ENCODE measurements around the gene TENM4. TPM values are rescaled to one million over a fixed set of nuclear protein-coding genes. Genes with fewer than 3 reads are reported as not detected.

Gene TENM4
- total and polyA plus RNA-seq, 2 of the 13 experiments (the other 11 are each of a cell fraction or from before 2014, with no cell fraction given): not detected

DNA sequence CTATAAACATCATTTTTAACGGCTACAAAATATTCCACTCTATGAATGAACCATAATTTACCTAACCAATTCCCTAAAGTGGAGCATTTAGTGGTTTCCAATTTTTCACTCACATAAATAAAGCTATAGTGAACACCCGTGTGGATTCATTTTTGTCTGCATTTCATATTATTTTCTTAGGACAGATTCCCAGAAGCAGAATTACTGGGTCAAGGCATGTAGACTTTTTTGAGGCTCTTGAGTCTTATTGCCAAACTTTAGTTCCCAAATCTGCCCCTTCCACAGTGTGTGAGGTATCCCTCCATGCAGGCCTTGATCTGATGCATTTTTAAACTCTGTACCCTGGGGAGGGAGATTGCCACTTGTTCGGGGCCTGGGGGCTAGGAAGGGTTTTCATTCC is 198.2 kb downstream of the TENM4 start (continued):
- no peak for TF ChIP-seq ELF3 (CRISPR knock-in tag; IDR thresholded peaks at IDR 0.05)

DNA sequence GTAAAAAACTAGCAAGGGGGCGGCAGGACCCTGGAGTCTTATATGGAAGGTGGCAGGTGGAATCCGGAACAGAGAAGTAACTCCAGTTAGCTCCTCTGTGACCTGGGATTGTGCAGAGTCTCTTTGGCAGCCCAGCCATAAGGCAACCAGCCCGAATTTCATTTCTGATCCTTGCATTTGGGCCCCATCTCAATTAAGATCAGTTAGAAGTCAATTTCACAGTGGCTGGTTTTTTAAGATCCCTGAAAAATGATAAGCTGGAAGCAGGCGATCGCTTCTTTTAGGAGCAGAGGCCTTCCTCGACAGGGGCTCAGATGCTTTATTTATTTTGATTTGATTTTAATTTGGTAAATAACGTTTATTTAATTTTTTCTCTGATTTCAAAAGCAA is 199.0 kb downstream of the TENM4 start:
- FAIRE-seq: no peak
- no peak overlapping the region for H3K27ac ChIP-seq (ENCODE audit: extremely low read length, insufficient read depth, low read length)
- no peaks in the 10 kb centered on the region for H3K36me3 ChIP-seq (replicated peaks in 1 of 2; ENCODE audit: control insufficient read depth in 1 of 2, insufficient read depth in 2 of 2, low read length in 2 of 2)
- H3K4me2 ChIP-seq (ENCODE audit: low read depth, low read length): no peak overlapping the region
- no peak for ATAC-seq
- H2AFZ ChIP-seq (ENCODE audit: low read length): no peak overlapping the region
- H3K9me3 ChIP-seq (ENCODE audit: low read length): no peaks in the 10 kb centered on the region
- no peaks in the 10 kb centered on the region for H4K20me1 ChIP-seq (ENCODE audit: insufficient read depth, low read length)
- peaks cover 2 to 11% of the 10 kb centered on the region in 2 experiments; a peak in 3 of 5 replicates for H3K27me3 ChIP-seq (ENCODE audit: control insufficient read depth in 1 of 2, insufficient read depth in 2 of 2, low read length in 2 of 2)
- ChIA-PET CTCF (ENCODE audit: low intra/inter-chr PET ratio, low total read pairs) (no interaction called here), POLR2A (no interaction called here)
- H3K4me3 ChIP-seq (replicated peaks in 1 of 3; ENCODE audit: insufficient read depth in 1 of 3, low read depth in 2 of 3, low read length in 3 of 3): no peak overlapping the region
- TF ChIP-seq, protein P1, sequence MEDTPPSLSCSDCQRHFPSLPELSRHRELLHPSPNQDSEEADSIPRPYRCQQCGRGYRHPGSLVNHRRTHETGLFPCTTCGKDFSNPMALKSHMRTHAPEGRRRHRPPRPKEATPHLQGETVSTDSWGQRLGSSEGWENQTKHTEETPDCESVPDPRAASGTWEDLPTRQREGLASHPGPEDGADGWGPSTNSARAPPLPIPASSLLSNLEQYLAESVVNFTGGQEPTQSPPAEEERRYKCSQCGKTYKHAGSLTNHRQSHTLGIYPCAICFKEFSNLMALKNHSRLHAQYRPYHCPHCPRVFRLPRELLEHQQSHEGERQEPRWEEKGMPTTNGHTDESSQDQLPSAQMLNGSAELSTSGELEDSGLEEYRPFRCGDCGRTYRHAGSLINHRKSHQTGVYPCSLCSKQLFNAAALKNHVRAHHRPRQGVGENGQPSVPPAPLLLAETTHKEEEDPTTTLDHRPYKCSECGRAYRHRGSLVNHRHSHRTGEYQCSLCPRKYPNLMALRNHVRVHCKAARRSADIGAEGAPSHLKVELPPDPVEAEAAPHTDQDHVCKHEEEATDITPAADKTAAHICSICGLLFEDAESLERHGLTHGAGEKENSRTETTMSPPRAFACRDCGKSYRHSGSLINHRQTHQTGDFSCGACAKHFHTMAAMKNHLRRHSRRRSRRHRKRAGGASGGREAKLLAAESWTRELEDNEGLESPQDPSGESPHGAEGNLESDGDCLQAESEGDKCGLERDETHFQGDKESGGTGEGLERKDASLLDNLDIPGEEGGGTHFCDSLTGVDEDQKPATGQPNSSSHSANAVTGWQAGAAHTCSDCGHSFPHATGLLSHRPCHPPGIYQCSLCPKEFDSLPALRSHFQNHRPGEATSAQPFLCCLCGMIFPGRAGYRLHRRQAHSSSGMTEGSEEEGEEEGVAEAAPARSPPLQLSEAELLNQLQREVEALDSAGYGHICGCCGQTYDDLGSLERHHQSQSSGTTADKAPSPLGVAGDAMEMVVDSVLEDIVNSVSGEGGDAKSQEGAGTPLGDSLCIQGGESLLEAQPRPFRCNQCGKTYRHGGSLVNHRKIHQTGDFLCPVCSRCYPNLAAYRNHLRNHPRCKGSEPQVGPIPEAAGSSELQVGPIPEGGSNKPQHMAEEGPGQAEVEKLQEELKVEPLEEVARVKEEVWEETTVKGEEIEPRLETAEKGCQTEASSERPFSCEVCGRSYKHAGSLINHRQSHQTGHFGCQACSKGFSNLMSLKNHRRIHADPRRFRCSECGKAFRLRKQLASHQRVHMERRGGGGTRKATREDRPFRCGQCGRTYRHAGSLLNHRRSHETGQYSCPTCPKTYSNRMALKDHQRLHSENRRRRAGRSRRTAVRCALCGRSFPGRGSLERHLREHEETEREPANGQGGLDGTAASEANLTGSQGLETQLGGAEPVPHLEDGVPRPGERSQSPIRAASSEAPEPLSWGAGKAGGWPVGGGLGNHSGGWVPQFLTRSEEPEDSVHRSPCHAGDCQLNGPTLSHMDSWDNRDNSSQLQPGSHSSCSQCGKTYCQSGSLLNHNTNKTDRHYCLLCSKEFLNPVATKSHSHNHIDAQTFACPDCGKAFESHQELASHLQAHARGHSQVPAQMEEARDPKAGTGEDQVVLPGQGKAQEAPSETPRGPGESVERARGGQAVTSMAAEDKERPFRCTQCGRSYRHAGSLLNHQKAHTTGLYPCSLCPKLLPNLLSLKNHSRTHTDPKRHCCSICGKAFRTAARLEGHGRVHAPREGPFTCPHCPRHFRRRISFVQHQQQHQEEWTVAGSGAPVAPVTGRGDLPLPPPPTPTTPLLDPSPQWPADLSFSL (CRISPR knock-in tag; IDR thresholded peaks at IDR 0.05): no peak
- TF ChIP-seq DNMT3B (CRISPR knock-in tag; conservative IDR thresholded peaks at IDR 0.05) (no peak), FIP1L1 (IDR thresholded peaks at IDR 0.05; ENCODE audit: borderline replicate concordance, insufficient read depth, low read depth, low read length) (no peak), HES4 (CRISPR knock-in tag; IDR thresholded peaks at IDR 0.05; ENCODE audit: borderline replicate concordance) (no peak), SMC3 (IDR thresholded peaks at IDR 0.05; ENCODE audit: low read length) (no peak), HIVEP1 (CRISPR knock-in tag; IDR thresholded peaks at IDR 0.05) (no peak), ZNF749 (CRISPR knock-in tag; IDR thresholded peaks at IDR 0.05; ENCODE audit: borderline replicate concordance) (no peak)
- TF ChIP-seq, protein P2, sequence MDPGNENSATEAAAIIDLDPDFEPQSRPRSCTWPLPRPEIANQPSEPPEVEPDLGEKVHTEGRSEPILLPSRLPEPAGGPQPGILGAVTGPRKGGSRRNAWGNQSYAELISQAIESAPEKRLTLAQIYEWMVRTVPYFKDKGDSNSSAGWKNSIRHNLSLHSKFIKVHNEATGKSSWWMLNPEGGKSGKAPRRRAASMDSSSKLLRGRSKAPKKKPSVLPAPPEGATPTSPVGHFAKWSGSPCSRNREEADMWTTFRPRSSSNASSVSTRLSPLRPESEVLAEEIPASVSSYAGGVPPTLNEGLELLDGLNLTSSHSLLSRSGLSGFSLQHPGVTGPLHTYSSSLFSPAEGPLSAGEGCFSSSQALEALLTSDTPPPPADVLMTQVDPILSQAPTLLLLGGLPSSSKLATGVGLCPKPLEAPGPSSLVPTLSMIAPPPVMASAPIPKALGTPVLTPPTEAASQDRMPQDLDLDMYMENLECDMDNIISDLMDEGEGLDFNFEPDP (CRISPR knock-in tag; conservative IDR thresholded peaks at IDR 0.05): no peak
- TF ChIP-seq, protein P3, sequence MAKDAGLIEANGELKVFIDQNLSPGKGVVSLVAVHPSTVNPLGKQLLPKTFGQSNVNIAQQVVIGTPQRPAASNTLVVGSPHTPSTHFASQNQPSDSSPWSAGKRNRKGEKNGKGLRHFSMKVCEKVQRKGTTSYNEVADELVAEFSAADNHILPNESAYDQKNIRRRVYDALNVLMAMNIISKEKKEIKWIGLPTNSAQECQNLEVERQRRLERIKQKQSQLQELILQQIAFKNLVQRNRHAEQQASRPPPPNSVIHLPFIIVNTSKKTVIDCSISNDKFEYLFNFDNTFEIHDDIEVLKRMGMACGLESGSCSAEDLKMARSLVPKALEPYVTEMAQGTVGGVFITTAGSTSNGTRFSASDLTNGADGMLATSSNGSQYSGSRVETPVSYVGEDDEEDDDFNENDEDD (CRISPR knock-in tag; IDR thresholded peaks at IDR 0.05; ENCODE audit: borderline replicate concordance): no peak
- TF ChIP-seq, protein P4, sequence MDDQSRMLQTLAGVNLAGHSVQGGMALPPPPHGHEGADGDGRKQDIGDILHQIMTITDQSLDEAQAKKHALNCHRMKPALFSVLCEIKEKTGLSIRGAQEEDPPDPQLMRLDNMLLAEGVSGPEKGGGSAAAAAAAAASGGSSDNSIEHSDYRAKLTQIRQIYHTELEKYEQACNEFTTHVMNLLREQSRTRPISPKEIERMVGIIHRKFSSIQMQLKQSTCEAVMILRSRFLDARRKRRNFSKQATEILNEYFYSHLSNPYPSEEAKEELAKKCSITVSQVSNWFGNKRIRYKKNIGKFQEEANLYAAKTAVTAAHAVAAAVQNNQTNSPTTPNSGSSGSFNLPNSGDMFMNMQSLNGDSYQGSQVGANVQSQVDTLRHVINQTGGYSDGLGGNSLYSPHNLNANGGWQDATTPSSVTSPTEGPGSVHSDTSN (CRISPR knock-in tag; IDR thresholded peaks at IDR 0.05; ENCODE audit: borderline replicate concordance): no peak
- in situ Hi-C loops (cut with HindIII; ENCODE audit: extremely low pct_ligation_motif_present, low pct_unique_long_range_greater_than_20kb) (no loop called here), intact Hi-C loops (cut with micrococcal nuclease; ENCODE audit: unreplicated experiment) (no loop called here)
- H3K4me1 ChIP-seq (ENCODE audit: insufficient read depth, low read length): no peaks in the 10 kb centered on the region
- H3K9ac ChIP-seq (ENCODE audit: insufficient read depth, low read depth, low read length): no peak overlapping the region
- no peak for DNase-seq (ENCODE audit: low spot score)
- WGBS (ENCODE audit: low lambda C conversion rate): 44% methylated on average over 5 of the region's 7 CpGs
- BruUV-seq (replicated peaks): no TSS peak
- no peaks in the 10 kb centered on the region for H3K79me2 ChIP-seq (ENCODE audit: insufficient read depth, low read length)

Data from HepG2 (cell line).